T47D (cell line): Measurements from ENCODE around the gene ANTXRL.
"Not testable (repeated sequence)": the region's sequence is repeated elsewhere in the genome, so short reads cannot be mapped to it uniquely, and the experiment has no call there.

Experiments used
- DNase-seq, 2 experiments: peaks; one replicate each; pipeline versions ENCODE4 v3.0.0 to v3.0.0-alpha.2; 2011 to 2012; ENCODE audit warnings: low read depth in 1 of 2, low spot score in 1 of 2
- JUND ChIP-seq: IDR thresholded peaks from 2 replicates; pipeline ENCODE4 v1.6.1; 2012; ENCODE audit warnings: low read depth
- in situ Hi-C: cut with HindIII; loops from 2 replicates; pipeline ENCODE4 v1.10.0; 2016; ENCODE audit warnings: low sequenced_read_pairs, low pct_unique_long_range_greater_than_20kb

ANTXRL gene

GRCh38 chr10:46272863-46273415, 13.9 kb upstream of the ANTXRL start:
- no peak for TF ChIP-seq JUND
- in situ Hi-C loops = no loop called here

GRCh38 chr10:46273506-46274477, 13.0 kb upstream of the ANTXRL start:
- in situ Hi-C loops = no loop called here
- TF ChIP-seq JUND = no peak
- DNase-seq = no peak

More at GRCh38 chr10:46272863-46273415, 13.9 kb upstream of the ANTXRL start:
- no peak for DNase-seq

- DNase-seq = no peak
- in situ Hi-C loops = no loop called here
- no peak for TF ChIP-seq JUND
Observed at GRCh38 chr10:46277840-46278239, 9.0 kb upstream of the ANTXRL start.

- DNase-seq, in situ Hi-C loops: not testable (repeated sequence)
Observed at GRCh38 chr10:46282421-46282831, 4.4 kb upstream of the ANTXRL start.

GRCh38 chr10:46282842-46283574, 3.8 kb upstream of the ANTXRL start:
- TF ChIP-seq JUND = no peak
- peak; percentile 48 to 80 for DNase-seq
- in situ Hi-C loops = no loop called here

GRCh38 chr10:46283580-46284285, 3.1 kb upstream of the ANTXRL start:
- in situ Hi-C loops = no loop called here
- DNase-seq = no peak
- no peak for TF ChIP-seq JUND

- TF ChIP-seq JUND = no peak
Observed at GRCh38 chr10:46284286-46285229, 2.2 kb upstream of the ANTXRL start.

GRCh38 chr10:46285300-46285699, 1.5 kb upstream of the ANTXRL start:
- in situ Hi-C loops = no loop called here
- no peak for DNase-seq
- no peak for TF ChIP-seq JUND

More at GRCh38 chr10:46284286-46285229, 2.2 kb upstream of the ANTXRL start:
- in situ Hi-C loops = no loop called here
- DNase-seq = peak; percentile 78 to 85

DNA sequence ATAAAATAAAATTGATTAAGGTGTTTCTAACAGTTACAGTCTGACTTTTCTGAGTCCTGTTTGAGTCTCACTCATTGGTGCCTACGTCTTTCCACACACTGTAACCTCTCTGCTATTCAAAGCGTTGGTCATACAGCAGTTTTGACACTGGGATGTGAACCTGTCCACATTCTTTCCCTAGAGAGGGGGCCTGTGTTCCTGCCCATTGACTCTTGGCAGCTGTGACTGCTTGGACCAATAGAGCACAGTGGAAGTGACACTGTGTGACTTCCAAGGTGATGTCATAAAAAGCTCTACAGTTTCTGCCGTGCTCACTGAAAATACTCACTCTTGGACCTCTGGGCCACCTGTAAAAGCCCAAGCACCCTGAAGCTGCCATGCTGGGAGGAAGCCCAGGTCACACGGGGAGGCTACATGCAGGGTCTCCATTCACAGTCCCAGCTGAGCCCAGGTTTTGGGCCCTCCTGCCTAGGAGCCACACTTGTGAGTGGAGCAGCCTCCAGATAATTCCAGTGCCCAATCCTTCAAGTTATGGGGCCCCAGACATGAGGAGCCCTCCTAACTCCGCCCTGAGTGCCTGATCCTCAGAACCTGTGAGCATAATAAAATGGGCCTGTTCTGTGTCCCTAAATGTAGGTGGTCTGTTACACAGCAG, 704 bp upstream of the ANTXRL start:
- TF ChIP-seq JUND = no peak
- in situ Hi-C loops = no loop called here
- no peak for DNase-seq

DNA sequence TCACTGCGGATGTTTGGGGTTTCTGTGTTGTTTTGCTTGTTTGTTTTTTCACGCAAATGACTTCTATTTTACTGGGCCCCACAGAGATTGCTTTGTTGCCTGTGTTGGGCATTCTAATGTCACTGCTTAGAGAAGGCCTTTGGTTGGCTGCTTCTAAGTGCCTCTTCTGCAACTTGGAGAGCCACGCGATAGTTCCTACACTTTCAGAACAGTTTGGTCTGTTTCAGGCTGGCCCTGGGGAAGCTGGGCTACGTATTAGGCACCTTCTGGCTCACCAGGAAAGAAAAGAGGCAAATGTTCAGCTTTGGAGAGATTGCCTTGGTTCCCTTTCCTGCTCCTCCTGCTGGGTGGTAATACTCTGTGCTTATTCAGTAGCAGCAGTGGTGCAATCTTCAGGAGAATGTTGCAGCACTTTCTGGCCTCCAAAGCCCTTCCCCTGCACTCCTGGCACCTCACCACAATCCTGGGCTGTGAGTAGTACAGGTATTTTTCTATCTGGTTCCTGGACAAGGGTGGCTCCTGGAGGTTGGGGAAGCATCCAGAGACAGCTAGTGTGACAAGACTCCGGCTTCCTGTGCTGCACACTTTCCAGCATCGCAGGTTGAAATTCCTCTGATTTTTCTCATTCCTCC, 1.2 kb downstream of the ANTXRL start:
- DNase-seq = no peak
- no peak for TF ChIP-seq JUND
- in situ Hi-C loops = no loop called here

DNA sequence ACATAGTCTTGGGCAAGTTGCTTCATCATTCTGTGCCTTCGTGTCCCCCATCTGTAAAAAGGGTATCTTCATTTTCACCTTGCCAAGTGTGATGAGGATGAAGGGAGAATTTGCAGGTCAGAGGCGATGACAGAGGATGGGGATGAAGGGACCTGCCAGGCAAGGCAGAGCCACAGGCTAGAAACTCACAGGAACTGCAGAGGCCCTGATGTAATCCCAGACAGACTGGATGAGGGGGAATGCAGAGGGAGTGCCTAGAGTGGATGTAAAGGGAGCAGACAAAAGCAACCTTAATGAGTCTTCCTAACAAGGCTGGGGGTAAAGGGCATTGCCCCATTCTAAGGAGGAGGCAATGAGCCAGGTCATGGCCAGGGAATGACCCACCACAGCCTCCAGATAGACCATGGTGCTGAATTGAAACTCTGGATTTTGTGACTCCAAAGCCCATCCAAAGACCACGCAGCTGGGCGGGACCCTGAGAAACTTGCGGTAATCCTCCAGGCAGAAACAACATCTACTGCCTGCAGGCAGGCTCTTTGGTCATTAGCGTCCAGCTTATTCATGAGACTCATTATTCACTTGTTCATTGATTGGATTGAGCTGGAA, 1.9 kb downstream of the ANTXRL start:
- in situ Hi-C loops = no loop called here
- TF ChIP-seq JUND = no peak
- no peak for DNase-seq
